ENCODE measurements around the gene HSPE1. TPM values are rescaled to one million over a fixed set of nuclear protein-coding genes. Genes with fewer than 3 reads are reported as not detected.

Gene HSPE1
- total RNA-seq, 1 experiment from 2014 or later: 291 TPM

DNA sequence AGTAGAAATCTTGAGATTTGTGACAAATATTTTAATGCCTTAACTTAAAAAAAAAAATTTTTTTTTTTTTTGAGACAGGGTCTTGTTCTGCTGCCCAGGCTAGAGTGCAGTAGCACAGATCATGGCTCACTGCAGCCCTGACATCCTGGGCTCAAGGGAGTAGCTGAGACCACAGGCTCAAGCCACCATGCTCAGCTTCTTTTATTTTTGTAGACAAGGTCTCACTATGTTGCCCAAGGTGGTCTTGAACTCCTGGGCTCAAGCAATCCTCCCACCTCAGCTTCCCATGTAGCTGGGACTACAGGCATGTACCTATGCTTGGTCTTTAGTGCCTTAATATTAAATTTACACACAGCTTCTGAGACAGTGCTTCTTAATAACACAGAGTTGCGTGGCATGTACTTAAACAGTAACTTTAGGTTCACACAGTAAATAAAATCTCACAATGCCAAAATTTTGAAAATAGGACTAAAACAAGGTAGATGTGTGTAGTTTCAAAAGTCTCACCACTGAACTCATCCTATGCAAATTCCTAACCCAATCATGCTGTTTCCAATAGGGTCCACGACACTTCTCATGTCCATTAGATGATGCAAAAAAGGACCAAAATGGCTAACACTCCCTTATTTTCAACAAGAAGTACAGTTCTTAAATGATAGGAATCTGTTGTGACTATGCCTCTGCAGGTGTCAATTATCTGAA lies 4.6 kb upstream of the HSPE1 start:
- ATAC-seq: no peak
- Histone ChIP-seq H3K27ac (ENCODE audit: low read depth, low read length) (no peak overlapping the region), H2AFZ (ENCODE audit: low read depth, low read length, poor library complexity, severe bottlenecking) (no peak overlapping the region), H3K79me2 (ENCODE audit: insufficient read depth, low read length) (peaks cover 94% of the 10 kb centered on the region), H3K9me2 (ENCODE audit: insufficient read depth) (no peaks in the 10 kb centered on the region), H3K36me3 (ENCODE audit: control insufficient read depth in 1 of 2, insufficient read depth in 2 of 2, low read length in 2 of 2) (peaks cover 68 to 80% of the 10 kb centered on the region in 2 experiments), H3K4me3 (replicated peaks in 1 of 2; ENCODE audit: low read depth in 1 of 2, low read length in 2 of 2) (no peak overlapping the region), H3K4me1 (ENCODE audit: control insufficient read depth in 1 of 2, insufficient read depth in 2 of 2, low read length in 2 of 2) (peaks cover 7 to 17% of the 10 kb centered on the region in 2 experiments; a peak in 3 of 4 replicates), H3K4me2 (ENCODE audit: low read length) (no peak overlapping the region), H4K20me1 (ENCODE audit: insufficient read depth) (peaks cover 67% of the 10 kb centered on the region; the same call in 1 of the 2 replicates), H3K9me3 (ENCODE audit: control insufficient read depth in 1 of 2, insufficient read depth in 1 of 2, low read depth in 1 of 2, low read length in 2 of 2) (no peaks in the 10 kb centered on the region), H3K9ac (ENCODE audit: low read length) (no peak overlapping the region), H3K27me3 (ENCODE audit: insufficient read depth, low read length) (no peaks in the 10 kb centered on the region)
- intact Hi-C loops (cut with micrococcal nuclease): no loop called here
- RAD21 ChIA-PET (ENCODE audit: low non-redundant PET in 1 of 2, low total read pairs in 2 of 2, uncharacterized antibody in 2 of 2, unreplicated experiment in 2 of 2): no interaction called here
- POLR2A ChIA-PET: no interaction called here
- TF ChIP-seq, protein P1, sequence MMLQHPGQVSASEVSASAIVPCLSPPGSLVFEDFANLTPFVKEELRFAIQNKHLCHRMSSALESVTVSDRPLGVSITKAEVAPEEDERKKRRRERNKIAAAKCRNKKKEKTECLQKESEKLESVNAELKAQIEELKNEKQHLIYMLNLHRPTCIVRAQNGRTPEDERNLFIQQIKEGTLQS (IDR thresholded peaks at IDR 0.05): no peak
- TF ChIP-seq JUND (IDR thresholded peaks at IDR 0.05): no peak
- TF ChIP-seq MAX (IDR thresholded peaks at IDR 0.05): no peak
- no peak for TF ChIP-seq EZH2phosphoT487 (IDR thresholded peaks at IDR 0.05; ENCODE audit: borderline replicate concordance)
- TF ChIP-seq, protein P2, sequence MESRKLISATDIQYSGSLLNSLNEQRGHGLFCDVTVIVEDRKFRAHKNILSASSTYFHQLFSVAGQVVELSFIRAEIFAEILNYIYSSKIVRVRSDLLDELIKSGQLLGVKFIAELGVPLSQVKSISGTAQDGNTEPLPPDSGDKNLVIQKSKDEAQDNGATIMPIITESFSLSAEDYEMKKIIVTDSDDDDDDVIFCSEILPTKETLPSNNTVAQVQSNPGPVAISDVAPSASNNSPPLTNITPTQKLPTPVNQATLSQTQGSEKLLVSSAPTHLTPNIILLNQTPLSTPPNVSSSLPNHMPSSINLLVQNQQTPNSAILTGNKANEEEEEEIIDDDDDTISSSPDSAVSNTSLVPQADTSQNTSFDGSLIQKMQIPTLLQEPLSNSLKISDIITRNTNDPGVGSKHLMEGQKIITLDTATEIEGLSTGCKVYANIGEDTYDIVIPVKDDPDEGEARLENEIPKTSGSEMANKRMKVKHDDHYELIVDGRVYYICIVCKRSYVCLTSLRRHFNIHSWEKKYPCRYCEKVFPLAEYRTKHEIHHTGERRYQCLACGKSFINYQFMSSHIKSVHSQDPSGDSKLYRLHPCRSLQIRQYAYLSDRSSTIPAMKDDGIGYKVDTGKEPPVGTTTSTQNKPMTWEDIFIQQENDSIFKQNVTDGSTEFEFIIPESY (IDR thresholded peaks at IDR 0.05; ENCODE audit: extremely low read depth, insufficient replicate concordance, low read length): no peak
- TF ChIP-seq ZFX (IDR thresholded peaks at IDR 0.05): no peak
- no peak for TF ChIP-seq ZNF274 (IDR thresholded peaks at IDR 0.05; ENCODE audit: low read depth, low read length)
- TF ChIP-seq YY1 (IDR thresholded peaks at IDR 0.05; ENCODE audit: extremely low read depth, insufficient replicate concordance, low read depth, low read length): no peak
- TF ChIP-seq, protein P3, sequence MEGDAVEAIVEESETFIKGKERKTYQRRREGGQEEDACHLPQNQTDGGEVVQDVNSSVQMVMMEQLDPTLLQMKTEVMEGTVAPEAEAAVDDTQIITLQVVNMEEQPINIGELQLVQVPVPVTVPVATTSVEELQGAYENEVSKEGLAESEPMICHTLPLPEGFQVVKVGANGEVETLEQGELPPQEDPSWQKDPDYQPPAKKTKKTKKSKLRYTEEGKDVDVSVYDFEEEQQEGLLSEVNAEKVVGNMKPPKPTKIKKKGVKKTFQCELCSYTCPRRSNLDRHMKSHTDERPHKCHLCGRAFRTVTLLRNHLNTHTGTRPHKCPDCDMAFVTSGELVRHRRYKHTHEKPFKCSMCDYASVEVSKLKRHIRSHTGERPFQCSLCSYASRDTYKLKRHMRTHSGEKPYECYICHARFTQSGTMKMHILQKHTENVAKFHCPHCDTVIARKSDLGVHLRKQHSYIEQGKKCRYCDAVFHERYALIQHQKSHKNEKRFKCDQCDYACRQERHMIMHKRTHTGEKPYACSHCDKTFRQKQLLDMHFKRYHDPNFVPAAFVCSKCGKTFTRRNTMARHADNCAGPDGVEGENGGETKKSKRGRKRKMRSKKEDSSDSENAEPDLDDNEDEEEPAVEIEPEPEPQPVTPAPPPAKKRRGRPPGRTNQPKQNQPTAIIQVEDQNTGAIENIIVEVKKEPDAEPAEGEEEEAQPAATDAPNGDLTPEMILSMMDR (IDR thresholded peaks at IDR 0.05 in 2 of 3, conservative IDR thresholded peaks at IDR 0.05 in 1 of 3; ENCODE audit: borderline replicate concordance in 1 of 3, insufficient read depth in 1 of 3, low read depth in 2 of 3, low read length in 2 of 3): no peak
- no peak for TF ChIP-seq CBX3 (IDR thresholded peaks at IDR 0.05; ENCODE audit: low read depth)
- no peak for TF ChIP-seq ELF1 (IDR thresholded peaks at IDR 0.05; ENCODE audit: borderline replicate concordance, low read depth)
- CTCF ChIA-PET: no interaction called here
- DNase-seq (ENCODE audit: low read depth, low spot score): no peak
- no TSS peak for BruUV-seq (replicated peaks)
